HepG2 (cell line): ENCODE results near the gene NNMT. TPM values are rescaled to one million over a fixed set of nuclear protein-coding genes. Genes with fewer than 3 reads are reported as not detected.

ENCODE experiments used
- ATAC-seq: fragments of 200-7000 bp; cut with Tn5 transposase; 3 replicates; pipeline ENCODE4 v1.9.1; 2020; ENCODE audit warnings: mild to moderate bottlenecking, moderate library complexity
- BruUV-seq: library from RNA; stranded (reverse); fragments of 400-500 nt; replicated peaks from 2 replicates; lab custom pipeline; 2021; lab: Mats Ljungman, UMichigan
- CTCF ChIA-PET: fragments of 300-600 bp; formaldehyde crosslinking; extraction: SDS; loops from one replicate; lab custom pipeline; 2021; ENCODE audit warnings: low total read pairs, inconsistent platforms, low intra/inter-chr PET ratio; lab: Yijun Ruan, JAX
- POLR2A ChIA-PET: fragments of 350-600 bp; sonication (Branson Sonifier 250); formaldehyde crosslinking; loops from one replicate; lab custom pipeline; 2020; ENCODE audit warnings: antibody characterized with exemption, inconsistent platforms; lab: Yijun Ruan, JAX
- DNase-seq: peaks from one replicate; pipeline ENCODE4 v3.0.0-alpha.2; 2015; ENCODE audit warnings: low spot score
- FAIRE-seq: peaks from 3 replicates; lab custom pipeline; 2011; peaks lifted over from hg19 to GRCh38; lab: Jason Lieb, UNC
- H2AFZ ChIP-seq: one replicate; pipeline ENCODE4 v1.6.1; 2011; ENCODE audit warnings: low read length, inconsistent platforms
- H3K27ac ChIP-seq: fragments of 300-600 bp; 3 replicates; pipeline ENCODE4 v1.8.0; 2011; ENCODE audit warnings: mixed run types, mild to moderate bottlenecking, mixed read lengths, low read length, inconsistent platforms; ENCODE audit not compliant: insufficient read depth; ENCODE audit errors: extremely low read length
- H3K27me3 ChIP-seq, 2 experiments: fragments of 200-600 bp in 1 of 2; 2 replicates in 1 of 2; 3 replicates in 1 of 2; pipeline versions ENCODE4 v1.6.0 to v1.8.0; 2011; ENCODE audit warnings: low read length in 2 of 2, mild to moderate bottlenecking in 2 of 2, moderate library complexity in 2 of 2, inconsistent platforms in 1 of 2; ENCODE audit not compliant: insufficient read depth in 2 of 2, control insufficient read depth in 1 of 2
- H3K36me3 ChIP-seq, 2 experiments: fragments of 200-600 bp in 1 of 2; replicated peaks in 1 of 2; 2 replicates in 1 of 2; 3 replicates in 1 of 2; pipeline versions ENCODE4 v1.5.1 to v1.8.0; 2011; ENCODE audit warnings: low read length in 2 of 2, inconsistent platforms in 1 of 2; ENCODE audit not compliant: insufficient read depth in 2 of 2, control insufficient read depth in 1 of 2
- H3K4me1 ChIP-seq: 2 replicates; pipeline ENCODE4 v1.5.1; 2012; ENCODE audit warnings: low read length, inconsistent platforms; ENCODE audit not compliant: insufficient read depth
- H3K4me2 ChIP-seq: 2 replicates; pipeline ENCODE4 v1.6.0; 2011; ENCODE audit warnings: low read depth, low read length, inconsistent platforms
- H3K4me3 ChIP-seq, 3 experiments: fragments of 200-600 bp in 1 of 3; sonication (generic), shearing (Covaris generic) in 1 of 3; replicated peaks in 1 of 3; 2 replicates each; pipeline ENCODE4 v1.5.1; 2011 to 2016; ENCODE audit warnings: low read length in 3 of 3, inconsistent platforms in 2 of 3, low read depth in 2 of 3, mild to moderate bottlenecking in 2 of 3, control low read depth in 1 of 3, mixed read lengths in 1 of 3; ENCODE audit not compliant: insufficient read depth in 1 of 3
- H3K79me2 ChIP-seq: one replicate; pipeline ENCODE4 v1.6.1; 2011; ENCODE audit warnings: low read length, inconsistent platforms; ENCODE audit not compliant: insufficient read depth
- H3K9ac ChIP-seq: 2 replicates; pipeline ENCODE4 v1.6.0; 2011; ENCODE audit warnings: mild to moderate bottlenecking, low read depth, low read length, inconsistent platforms; ENCODE audit not compliant: insufficient read depth
- H3K9me3 ChIP-seq: 2 replicates; pipeline ENCODE4 v1.5.1; 2012; ENCODE audit warnings: mild to moderate bottlenecking, low read length
- H4K20me1 ChIP-seq: 2 replicates; pipeline ENCODE4 v1.6.0; 2011; ENCODE audit warnings: inconsistent platforms, mild to moderate bottlenecking, low read length, moderate library complexity; ENCODE audit not compliant: insufficient read depth
- CBX2 ChIP-seq, 2 experiments: fragments of 200-600 bp in 1 of 2; sonication (generic); formaldehyde crosslinking in 1 of 2; IDR thresholded peaks; 2 replicates each; pipeline versions ENCODE4 v1.7.0 to v1.8.1; 2018 to 2022; ENCODE audit warnings: low read depth in 2 of 2, low read length in 1 of 2, mild to moderate bottlenecking in 1 of 2, missing genetic modification reagents in 1 of 2
- CREBL2 ChIP-seq: sonication (generic); formaldehyde crosslinking; IDR thresholded peaks from 2 replicates; pipeline ENCODE4 v1.8.1; 2023; ENCODE audit warnings: missing genetic modification reagents, mild to moderate bottlenecking, borderline replicate concordance
- GLMP ChIP-seq: sonication (generic); formaldehyde crosslinking; IDR thresholded peaks from 2 replicates; pipeline ENCODE4 v1.9.0; 2021; ENCODE audit warnings: missing genetic modification reagents, mild to moderate bottlenecking, borderline replicate concordance
- HCFC1 ChIP-seq: fragments of 150-350 bp; IDR thresholded peaks from 2 replicates; pipeline ENCODE4 v1.6.1; 2014; ENCODE audit warnings: low read depth, low read length
- HOXA5 ChIP-seq: sonication (generic); formaldehyde crosslinking; IDR thresholded peaks from 2 replicates; pipeline ENCODE4 v1.4.0; 2020; ENCODE audit warnings: missing genetic modification reagents
- IRF9 ChIP-seq: sonication (generic); formaldehyde crosslinking; IDR thresholded peaks from 2 replicates; pipeline ENCODE4 v1.8.0; 2022; ENCODE audit warnings: missing genetic modification reagents, mild to moderate bottlenecking, borderline replicate concordance
- KLF12 ChIP-seq: sonication (generic); formaldehyde crosslinking; IDR thresholded peaks from 2 replicates; pipeline ENCODE4 v1.4.0; 2020; ENCODE audit warnings: missing genetic modification reagents, borderline replicate concordance
- MEIS1 ChIP-seq: sonication (generic); formaldehyde crosslinking; IDR thresholded peaks from 2 replicates; pipeline ENCODE4 v1.9.0; 2021; ENCODE audit warnings: mild to moderate bottlenecking, missing genetic modification reagents, moderate library complexity, borderline replicate concordance
- MYNN ChIP-seq: sonication (generic); formaldehyde crosslinking; IDR thresholded peaks from 2 replicates; pipeline ENCODE4 v1.4.0; 2020; ENCODE audit warnings: mild to moderate bottlenecking, low read depth, missing genetic modification reagents
- NCOA2 ChIP-seq: sonication (generic); formaldehyde crosslinking; IDR thresholded peaks from 2 replicates; pipeline ENCODE4 v1.8.0; 2022; ENCODE audit warnings: inconsistent platforms
- NFIC ChIP-seq: IDR thresholded peaks from 2 replicates; pipeline ENCODE4 v1.6.1; 2012; ENCODE audit warnings: mild to moderate bottlenecking, low read length, inconsistent platforms
- PLRG1 ChIP-seq: fragments of 450-650 bp; conservative IDR thresholded peaks from 2 replicates; pipeline ENCODE4 v1.6.1; 2016
- RBM22 ChIP-seq: fragments of 200-400 bp; formaldehyde crosslinking; optimal IDR thresholded peaks from 2 replicates; pipeline ENCODE3; 2017; ENCODE audit warnings: mild to moderate bottlenecking, low read length, moderate library complexity
- SAP130 ChIP-seq: IDR thresholded peaks from 2 replicates; pipeline ENCODE4 v1.6.1; 2016; ENCODE audit warnings: low read depth
- XRCC5 ChIP-seq: fragments of 200-400 bp; formaldehyde crosslinking; optimal IDR thresholded peaks from 2 replicates; pipeline ENCODE3; 2017; ENCODE audit warnings: mild to moderate bottlenecking, low read length
- ZBTB7A ChIP-seq: sonication (generic); formaldehyde crosslinking; IDR thresholded peaks from 2 replicates; pipeline ENCODE4 v1.8.0; 2022; ENCODE audit warnings: mild to moderate bottlenecking, missing genetic modification reagents
- ZC3H4 ChIP-seq: sonication (generic); formaldehyde crosslinking; IDR thresholded peaks from 2 replicates; pipeline ENCODE4 v1.4.0; 2020; ENCODE audit warnings: missing genetic modification reagents, borderline replicate concordance
- ZNF253 ChIP-seq: sonication (generic); formaldehyde crosslinking; IDR thresholded peaks from 2 replicates; pipeline ENCODE4 v1.8.0; 2022; ENCODE audit warnings: mild to moderate bottlenecking, missing genetic modification reagents, borderline replicate concordance
- ZNF619 ChIP-seq: sonication (generic); formaldehyde crosslinking; IDR thresholded peaks from 2 replicates; pipeline ENCODE4 v1.4.0; 2020; ENCODE audit warnings: mild to moderate bottlenecking, missing genetic modification reagents
- ZNF691 ChIP-seq: sonication (generic); formaldehyde crosslinking; IDR thresholded peaks from 2 replicates; pipeline ENCODE4 v1.4.0; 2020; ENCODE audit warnings: missing genetic modification reagents, low read depth, mild to moderate bottlenecking, borderline replicate concordance
- ZNF7 ChIP-seq: IDR thresholded peaks from 2 replicates; pipeline ENCODE4 v1.6.1; 2016; ENCODE audit warnings: missing biosample characterization, missing genetic modification reagents
- whole genome bisulfite sequencing: methylation state at CpG from one replicate; pipeline ENCODE4 v1.1.6; 2017; ENCODE audit warnings: low lambda C conversion rate; 5-methylcytosine and 5-hydroxymethylcytosine counted together
- in situ Hi-C: cut with HindIII; loops from 2 replicates; pipeline ENCODE4 v1.10.0; 2017; ENCODE audit warnings: low pct_unique_long_range_greater_than_20kb; ENCODE audit not compliant: extremely low pct_ligation_motif_present
- intact Hi-C: fragments of 100-400 bp; cut with micrococcal nuclease; formaldehyde crosslinking; loops from one replicate; pipeline ENCODE4 v1.10.0; 2022; ENCODE audit not compliant: unreplicated experiment
- polyA plus RNA-seq, 8 experiments: library from polyadenylated mRNA; depleted of rRNA in 3 of 8; stranded (reverse) in 7 of 8; unstranded in 1 of 8; fragments of >200 nt; fragmentation: Illumina TruSeq in 4 of 8; extraction: Trizol in 4 of 8; gene quantifications; 2 replicates each; pipeline versions ENCODE4 v1.2.1 to v1.2.3, GENCODE V29; 2011 to 2016; ENCODE audit warnings: low read depth in 4 of 8, missing spikeins in 1 of 8, mixed read lengths in 1 of 8; ENCODE audit not compliant: insufficient read depth in 1 of 8
- total RNA-seq, 5 experiments: library from RNA; depleted of rRNA; stranded (reverse); fragments of >200 nt; fragmentation: Illumina TruSeq; extraction: Trizol; gene quantifications; 2 replicates each; pipeline ENCODE4 v1.2.3, GENCODE V29; 2016; ENCODE audit warnings: low read depth in 1 of 5
- TF ChIP-seq, protein P1 (sequence below): IDR thresholded peaks from 2 replicates; pipeline ENCODE4 v1.6.1; 2018; ENCODE audit warnings: missing genetic modification reagents

Gene NNMT
- total and polyA plus RNA-seq, 2 of the 13 experiments (the other 11 are each of a cell fraction or from before 2014, with no cell fraction given): 0.13 TPM; not detected in 1

DNA sequence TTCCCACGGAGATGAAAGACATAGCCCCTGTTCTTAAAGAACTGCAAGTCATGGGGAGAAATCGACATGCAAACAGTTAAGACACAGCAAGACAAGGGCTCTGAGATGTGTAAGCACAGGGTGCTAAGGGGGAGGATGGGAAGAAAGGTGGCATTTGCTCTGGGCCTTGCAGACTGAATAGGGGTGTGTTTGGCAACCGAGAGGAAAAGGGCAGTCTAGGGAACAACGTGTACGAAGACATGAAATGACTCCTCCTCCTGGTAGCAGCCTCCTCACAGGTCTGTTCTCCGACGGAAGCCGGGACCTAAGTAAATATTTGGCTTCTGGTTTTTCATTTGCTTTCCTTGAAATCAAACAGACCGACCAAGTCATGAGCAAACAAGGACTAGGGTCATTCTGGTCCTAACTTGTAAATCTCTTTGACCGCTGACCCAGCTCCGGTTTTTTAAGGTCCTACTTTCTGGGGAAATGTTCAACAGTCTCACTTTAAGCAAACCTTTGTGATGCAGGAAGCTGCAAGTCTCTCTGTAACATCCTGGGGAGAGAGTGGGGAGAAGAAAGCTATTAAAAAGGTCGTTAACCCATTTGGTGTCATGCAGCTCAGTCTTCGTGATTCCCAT lies 19.7 kb downstream of the NNMT start:
- in situ Hi-C loops: no loop called here
- DNase-seq: peak; percentile 83
- Histone ChIP-seq H3K4me3 (no peak overlapping the region), H3K4me2 (no peak overlapping the region), H3K9me3 (no peaks in the 10 kb centered on the region), H3K36me3 (no peaks in the 10 kb centered on the region), H2AFZ (no peak overlapping the region), H3K9ac (no peak overlapping the region), H4K20me1 (peaks cover 14% of the 10 kb centered on the region), H3K79me2 (no peaks in the 10 kb centered on the region), H3K27me3 (peaks cover 7 to 74% of the 10 kb centered on the region in 2 experiments; a peak in 4 of 5 replicates), H3K27ac (no peak overlapping the region), H3K4me1 (peaks cover 15% of the 10 kb centered on the region)
- WGBS: 0% methylated on average over 13 of the region's 13 CpGs
- peak; percentile 93 for FAIRE-seq
- ChIA-PET CTCF (no interaction called here), POLR2A (no interaction called here)
- intact Hi-C loops: no loop called here
- no TSS peak for BruUV-seq
- ATAC-seq: peak; percentile 93
- TF ChIP-seq MEIS1 (CRISPR knock-in tag): no peak
- TF ChIP-seq IRF9 (CRISPR knock-in tag): no peak; the same call in 1 of the 2 replicates
- TF ChIP-seq CBX2 (IDR thresholded peaks at IDR 0.05; ENCODE audit: low read depth, low read length): no peak
- TF ChIP-seq CBX2 (CRISPR knock-in tag; IDR thresholded peaks at IDR 0.05; ENCODE audit: low read depth): 0 out of 2 replicates have a peak, but pooled peaks have one; percentile 50
- TF ChIP-seq CREBL2: no peak
- TF ChIP-seq SAP130 (CRISPR knock-in tag): peak; percentile 63
- TF ChIP-seq ZNF619 (CRISPR knock-in tag): no peak
- TF ChIP-seq ZNF691 (CRISPR knock-in tag): 0 out of 2 replicates have a peak, but pooled peaks have one; percentile 28
- no peak for TF ChIP-seq KLF12 (CRISPR knock-in tag)
- TF ChIP-seq HOXA5: no peak
- no peak for TF ChIP-seq PLRG1
- TF ChIP-seq MYNN: no peak
- TF ChIP-seq ZNF253 (CRISPR knock-in tag): no peak
- no peak for TF ChIP-seq ZBTB7A (CRISPR knock-in tag)
- TF ChIP-seq RBM22: no peak
- peak; percentile 79 for TF ChIP-seq NFIC
- TF ChIP-seq ZC3H4 (CRISPR knock-in tag): no peak
- TF ChIP-seq NCOA2 (CRISPR knock-in tag): peak; percentile 77
- no peak for TF ChIP-seq ZNF7
- TF ChIP-seq GLMP: no peak
- TF ChIP-seq HCFC1: no peak
- peak; percentile 32 for TF ChIP-seq XRCC5
- TF ChIP-seq, protein P1, sequence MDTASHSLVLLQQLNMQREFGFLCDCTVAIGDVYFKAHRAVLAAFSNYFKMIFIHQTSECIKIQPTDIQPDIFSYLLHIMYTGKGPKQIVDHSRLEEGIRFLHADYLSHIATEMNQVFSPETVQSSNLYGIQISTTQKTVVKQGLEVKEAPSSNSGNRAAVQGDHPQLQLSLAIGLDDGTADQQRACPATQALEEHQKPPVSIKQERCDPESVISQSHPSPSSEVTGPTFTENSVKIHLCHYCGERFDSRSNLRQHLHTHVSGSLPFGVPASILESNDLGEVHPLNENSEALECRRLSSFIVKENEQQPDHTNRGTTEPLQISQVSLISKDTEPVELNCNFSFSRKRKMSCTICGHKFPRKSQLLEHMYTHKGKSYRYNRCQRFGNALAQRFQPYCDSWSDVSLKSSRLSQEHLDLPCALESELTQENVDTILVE (CRISPR knock-in tag): no peak
